Cerebellar nuclear complex (tissue), 1 donor: Measurements from ENCODE around the gene GP1BA.

Experiments used
- DNase-seq, 2 experiments: peaks; one replicate each; lab custom pipeline; 2025; lab: John Stamatoyannopoulos, UW

The GP1BA gene

GRCh38 chr17:4938688-4939545 is 6.8 kb downstream of the GP1BA start:
- no peak for DNase-seq

- no peak for DNase-seq
Measured at GRCh38 chr17:4939546-4939795, 7.4 kb downstream of the GP1BA start.

- DNase-seq = peak; percentile 90
Measured at GRCh38 chr17:4939796-4940554, 7.9 kb downstream of the GP1BA start, which contains the start of the genes RNF167 and SLC25A11. Gene RNF167, plus strand, starts transcription at chr17:4940268. Its CDS starts 642 bp downstream, at chr17:4940910. Gene SLC25A11, minus strand, starts transcription at chr17:4940046. Its CDS starts 136 bp downstream, at chr17:4939910.

GRCh38 chr17:4940555-4941318 is 8.7 kb downstream of the GP1BA start:
- no peak for DNase-seq

GRCh38 chr17:4941319-4941610 is 9.2 kb downstream of the GP1BA start:
- DNase-seq = no peak

- no peak for DNase-seq
Measured at GRCh38 chr17:4942760-4943508, 10.9 kb downstream of the GP1BA start.

- no peak for DNase-seq
Measured at GRCh38 chr17:4944163-4944553, 12.1 kb downstream of the GP1BA start.

GRCh38 chr17:4944554-4945175 is 12.6 kb downstream of the GP1BA start:
- DNase-seq = no peak

GRCh38 chr17:4945176-4945943 is 13.3 kb downstream of the GP1BA start:
- no peak for DNase-seq

- no peak for DNase-seq
Measured at GRCh38 chr17:4945944-4946280, 13.8 kb downstream of the GP1BA start.

GRCh38 chr17:4946312-4946976 is 14.4 kb downstream of the GP1BA start:
- DNase-seq = no peak

GRCh38 chr17:4947010-4947410 is 14.9 kb downstream of the GP1BA start:
- DNase-seq = no peak

- DNase-seq = no peak
Measured at GRCh38 chr17:4947411-4948165, 15.5 kb downstream of the GP1BA start.

GRCh38 chr17:4948166-4948930 is 16.3 kb downstream of the GP1BA start, which contains the start of gene PFN1:
Gene PFN1, minus strand, starts transcription at chr17:4948530. Its CDS starts 136 bp downstream, at chr17:4948394.
- no peak for DNase-seq

GRCh38 chr17:4948931-4949320 is 16.8 kb downstream of the GP1BA start:
- no peak for DNase-seq

GRCh38 chr17:4949321-4950074 is 17.4 kb downstream of the GP1BA start:
- no peak for DNase-seq

GRCh38 chr17:4950075-4950745 is 18.1 kb downstream of the GP1BA start:
- DNase-seq = no peak
